GM10248 (cell line): Measurements from ENCODE around the gene DPP10.

Source experiments
- CTCF ChIA-PET: fragments of 300-600 bp; sonication (Branson Sonifier 250); formaldehyde crosslinking; extraction: SDS; loops from one replicate; lab custom pipeline; 2021; ENCODE audit warnings: antibody characterized with exemption; lab: Yijun Ruan, JAX
- POLR2A ChIA-PET: fragments of 350-650 bp; sonication (Branson Sonifier 250); formaldehyde crosslinking; extraction: SDS; loops from one replicate; lab custom pipeline; 2020; ENCODE audit warnings: antibody characterized with exemption; lab: Yijun Ruan, JAX
- DNase-seq: peaks from one replicate; pipeline ENCODE4 v3.0.0; 2012; ENCODE audit errors: extremely low spot score
- TF ChIP-seq, protein P1 (sequence below): IDR thresholded peaks from 2 replicates; pipeline ENCODE4 v1.5.1; 2012; ENCODE audit warnings: mild to moderate bottlenecking, low read depth; ENCODE audit errors: extremely low read depth, missing control alignments, control extremely low read depth

DPP10 gene

DNA sequence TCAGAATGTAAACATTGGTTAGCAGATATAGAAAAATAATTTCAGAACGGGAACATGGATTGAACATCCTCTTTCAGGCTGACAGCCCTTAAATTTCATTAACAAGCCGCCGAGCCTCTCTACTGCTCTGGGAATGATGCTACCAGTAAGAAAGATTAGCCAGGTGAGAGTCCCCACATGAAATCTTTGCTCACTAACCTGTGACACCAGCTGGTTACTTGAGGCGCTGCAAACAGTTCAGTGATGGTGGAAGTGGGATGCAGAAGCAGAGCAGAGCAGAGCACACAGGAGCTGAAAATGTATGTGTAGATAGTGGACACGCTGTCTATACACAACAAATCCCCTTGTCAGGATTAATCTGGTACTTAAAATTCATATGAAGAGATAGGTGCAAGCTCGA is 721.1 kb downstream of the DPP10 start:
- POLR2A ChIA-PET = no interaction called here
- TF ChIP-seq, protein P1, sequence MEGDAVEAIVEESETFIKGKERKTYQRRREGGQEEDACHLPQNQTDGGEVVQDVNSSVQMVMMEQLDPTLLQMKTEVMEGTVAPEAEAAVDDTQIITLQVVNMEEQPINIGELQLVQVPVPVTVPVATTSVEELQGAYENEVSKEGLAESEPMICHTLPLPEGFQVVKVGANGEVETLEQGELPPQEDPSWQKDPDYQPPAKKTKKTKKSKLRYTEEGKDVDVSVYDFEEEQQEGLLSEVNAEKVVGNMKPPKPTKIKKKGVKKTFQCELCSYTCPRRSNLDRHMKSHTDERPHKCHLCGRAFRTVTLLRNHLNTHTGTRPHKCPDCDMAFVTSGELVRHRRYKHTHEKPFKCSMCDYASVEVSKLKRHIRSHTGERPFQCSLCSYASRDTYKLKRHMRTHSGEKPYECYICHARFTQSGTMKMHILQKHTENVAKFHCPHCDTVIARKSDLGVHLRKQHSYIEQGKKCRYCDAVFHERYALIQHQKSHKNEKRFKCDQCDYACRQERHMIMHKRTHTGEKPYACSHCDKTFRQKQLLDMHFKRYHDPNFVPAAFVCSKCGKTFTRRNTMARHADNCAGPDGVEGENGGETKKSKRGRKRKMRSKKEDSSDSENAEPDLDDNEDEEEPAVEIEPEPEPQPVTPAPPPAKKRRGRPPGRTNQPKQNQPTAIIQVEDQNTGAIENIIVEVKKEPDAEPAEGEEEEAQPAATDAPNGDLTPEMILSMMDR = no peak
- CTCF ChIA-PET = no interaction called here
- no peak for DNase-seq

DNA sequence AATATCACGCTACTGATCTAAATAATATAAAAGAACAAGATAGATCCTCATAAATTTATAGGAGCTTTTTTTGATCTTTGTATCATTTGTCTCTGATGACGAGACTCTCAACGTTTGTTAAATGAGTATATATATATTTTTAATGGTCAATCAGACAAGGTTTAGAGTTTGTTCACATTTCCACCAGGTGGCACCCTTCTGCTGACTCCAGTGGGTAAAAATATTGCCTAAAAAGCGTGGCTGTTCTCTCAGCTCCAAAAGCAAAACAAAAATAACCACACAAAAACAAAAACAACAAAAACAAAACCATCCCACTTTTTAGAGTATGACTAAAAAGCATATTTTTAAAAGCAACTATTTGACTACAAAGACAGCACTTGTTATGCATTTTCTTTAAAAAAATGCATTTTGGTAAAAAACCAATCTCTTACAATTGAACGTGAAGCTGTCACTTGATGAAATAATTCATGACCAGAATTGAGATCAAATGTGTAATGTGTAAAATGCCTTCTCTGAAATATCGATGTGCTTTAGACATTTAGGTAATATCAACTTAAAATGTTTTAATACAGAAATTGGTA is 723.2 kb downstream of the DPP10 start:
- TF ChIP-seq, protein P1 = peak; percentile 36
- CTCF ChIA-PET = interaction anchor here (0.9 to 1.5 kb wide), 3 partner anchors 11 to 19 kb away, joined by 3 to 4 read pairs (median 3); no protein-coding TSS in a partner anchor
- POLR2A ChIA-PET = no interaction called here
- DNase-seq = peak; percentile 16

DNA sequence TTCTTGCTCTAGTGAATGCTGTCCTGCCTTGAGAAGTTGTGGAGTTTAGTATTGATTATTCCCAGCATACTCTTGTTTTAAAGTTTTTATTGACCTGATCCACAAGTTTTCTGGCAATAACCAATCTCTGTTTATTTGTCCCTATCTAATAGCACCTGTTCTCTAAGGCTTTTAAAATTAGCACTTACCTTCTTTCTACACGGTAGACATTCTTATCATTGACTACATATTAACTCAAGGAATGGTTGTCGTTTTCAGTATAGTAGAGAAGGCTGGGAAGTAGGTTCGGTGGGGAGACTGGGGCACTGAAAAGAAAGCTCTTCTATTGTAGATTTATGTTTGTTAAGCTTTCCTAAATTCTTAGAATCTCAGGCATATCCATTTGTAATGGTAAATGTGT is 726.0 kb downstream of the DPP10 start:
- DNase-seq = no peak
- ChIA-PET CTCF (no interaction called here), POLR2A (no interaction called here)
- TF ChIP-seq, protein P1 = no peak

DNA sequence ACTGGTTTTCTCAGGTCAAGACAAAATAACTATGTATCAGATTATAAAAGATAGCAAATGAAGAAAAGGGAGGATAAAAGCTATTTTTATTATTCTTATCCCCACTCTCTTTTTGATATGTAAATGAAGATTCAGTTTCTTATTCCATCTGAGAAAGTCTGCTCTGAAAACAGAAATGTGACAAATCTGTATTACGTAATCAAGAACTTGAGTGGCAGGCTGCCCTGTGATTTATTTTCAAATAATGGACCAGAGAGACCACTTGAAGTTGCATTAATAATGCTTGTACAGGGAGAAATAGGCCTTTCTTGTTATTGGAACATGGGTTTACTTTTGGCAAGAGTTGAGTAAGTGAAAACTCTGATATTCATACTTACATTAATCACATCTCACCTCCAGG is 727.4 kb downstream of the DPP10 start:
- TF ChIP-seq, protein P1 = no peak
- ChIA-PET POLR2A (no interaction called here), CTCF (no interaction called here)
- DNase-seq = no peak

DNA sequence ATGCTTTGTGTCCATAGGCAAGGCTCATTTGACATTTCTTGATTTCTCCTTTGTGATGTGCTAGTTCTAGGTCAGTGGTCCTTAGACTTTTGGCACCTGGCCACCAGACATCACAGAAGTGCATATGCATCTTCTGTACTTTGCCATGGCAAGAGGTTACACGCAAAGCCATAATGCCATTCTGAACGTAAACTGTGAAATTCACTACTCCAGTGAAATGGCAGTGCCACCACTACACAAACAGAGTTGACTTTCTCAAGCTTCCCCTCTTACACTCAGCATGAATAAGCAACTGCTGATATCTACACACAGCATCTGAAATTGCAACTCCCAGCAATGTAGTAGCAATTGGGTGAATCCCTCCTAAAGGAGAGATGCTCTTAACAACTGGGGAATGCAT is 729.3 kb downstream of the DPP10 start:
- DNase-seq = no peak
- ChIA-PET POLR2A (no interaction called here), CTCF (no interaction called here)
- TF ChIP-seq, protein P1 = no peak

DNA sequence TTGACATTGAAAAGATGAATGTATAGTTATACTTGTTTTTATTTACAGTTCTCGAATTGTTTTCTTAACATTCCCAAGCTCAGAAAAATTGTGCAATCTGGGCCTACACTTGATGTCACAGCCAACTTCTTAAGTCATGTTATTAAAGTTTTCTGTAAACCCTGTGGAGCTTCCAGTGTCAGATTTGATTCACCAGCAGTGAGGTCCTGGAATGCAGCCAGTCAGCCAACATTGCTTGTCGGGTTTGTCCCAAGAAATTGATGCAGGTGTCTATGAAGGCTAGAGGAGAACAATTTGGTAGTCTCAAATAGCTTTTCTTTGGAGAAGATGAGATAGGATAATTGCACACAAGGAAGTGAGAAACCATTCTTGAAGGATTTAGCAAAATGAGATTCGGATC is 732.2 kb downstream of the DPP10 start:
- ChIA-PET CTCF (no interaction called here), POLR2A (no interaction called here)
- no peak for DNase-seq
- TF ChIP-seq, protein P1 = no peak
